ENCODE data around the gene P2RY8.
"Not testable (repeated sequence)": the region's sequence is repeated elsewhere in the genome, so short reads cannot be mapped to it uniquely, and the experiment has no call there.

- TF ChIP-seq CTCF (IDR thresholded peaks at IDR 0.05 in 8 of 11, conservative IDR thresholded peaks at IDR 0.05 in 3 of 11); POLR2AphosphoS5 (IDR thresholded peaks at IDR 0.05); POLR2A (IDR thresholded peaks at IDR 0.05): not testable (repeated sequence)
Measured at GRCh38 chrX:1447969-1448572, 88.9 kb downstream of the P2RY8 start.

All from spleen (tissue), 7 donors.